Rectal smooth muscle tissue (tissue), 1 donor: ENCODE measurements around the gene ZNF473.

Experiments
- H3K27ac ChIP-seq: one replicate; pipeline ENCODE4 v1.7.0; 2013; ENCODE audit warnings: low read depth, low read length, inconsistent platforms
- H3K27me3 ChIP-seq: one replicate; pipeline ENCODE4 v1.7.0; 2013; ENCODE audit warnings: low read length; ENCODE audit not compliant: control insufficient read depth, insufficient read depth
- H3K36me3 ChIP-seq: one replicate; pipeline ENCODE4 v1.7.0; 2013; ENCODE audit warnings: low read length; ENCODE audit not compliant: control insufficient read depth, insufficient read depth
- H3K4me1 ChIP-seq: one replicate; pipeline ENCODE4 v1.7.0; 2013; ENCODE audit warnings: low read length; ENCODE audit not compliant: control insufficient read depth, insufficient read depth
- H3K4me3 ChIP-seq: one replicate; pipeline ENCODE4 v1.7.0; 2013; ENCODE audit warnings: low read length
- H3K9ac ChIP-seq: one replicate; pipeline ENCODE4 v1.7.0; 2013; ENCODE audit warnings: low read length

ZNF473 gene

GRCh38 chr19:49988433-49988832 is 37.4 kb upstream of the ZNF473 start:
- Histone ChIP-seq H3K4me3 (no peak overlapping the region), H3K27ac (no peak overlapping the region), H3K4me1 (no peaks in the 10 kb centered on the region), H3K36me3 (peaks cover 34% of the 10 kb centered on the region), H3K9ac (no peak overlapping the region), H3K27me3 (no peaks in the 10 kb centered on the region)

- Histone ChIP-seq H3K27me3 (no peaks in the 10 kb centered on the region), H3K27ac (no peak overlapping the region), H3K9ac (no peak overlapping the region), H3K4me1 (no peaks in the 10 kb centered on the region), H3K36me3 (peaks cover 49% of the 10 kb centered on the region), H3K4me3 (no peak overlapping the region)
Measured at GRCh38 chr19:49997709-49998108, 28.1 kb upstream of the ZNF473 start.

DNA sequence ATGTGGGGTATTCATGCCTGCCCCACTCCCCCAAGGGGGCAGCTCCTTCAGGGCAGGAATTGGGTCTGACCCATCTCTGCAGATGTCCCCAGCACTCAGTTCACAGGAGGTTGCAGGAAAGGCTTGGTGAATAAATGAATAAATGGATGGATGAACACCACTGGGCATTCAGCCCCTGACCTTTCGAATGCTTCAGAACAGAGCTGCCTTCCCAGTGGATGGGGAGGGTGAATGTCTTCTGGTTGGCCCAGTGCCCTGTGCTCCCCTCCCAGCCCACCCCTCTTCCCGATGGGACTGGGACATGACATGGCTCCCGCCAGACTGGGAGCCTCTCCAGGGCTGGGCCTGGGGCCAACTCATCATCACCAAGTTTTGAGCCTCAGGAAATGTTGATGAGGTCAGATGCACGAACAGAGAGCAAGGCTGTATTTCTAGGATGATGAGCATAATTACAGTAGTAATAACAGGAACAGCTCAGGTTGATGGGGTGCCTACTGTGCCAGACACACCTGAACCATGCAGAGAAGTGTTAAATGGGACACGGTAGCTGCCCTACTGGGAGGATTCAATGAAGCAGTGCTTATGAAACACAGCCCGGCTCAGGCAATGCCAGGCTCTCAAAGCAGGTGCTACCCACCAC is 26.3 kb upstream of the ZNF473 start:
- Histone ChIP-seq H3K27ac (no peak overlapping the region), H3K9ac (no peak overlapping the region), H3K27me3 (no peaks in the 10 kb centered on the region), H3K36me3 (peaks cover 49% of the 10 kb centered on the region), H3K4me3 (no peak overlapping the region), H3K4me1 (peaks cover 4% of the 10 kb centered on the region)

DNA sequence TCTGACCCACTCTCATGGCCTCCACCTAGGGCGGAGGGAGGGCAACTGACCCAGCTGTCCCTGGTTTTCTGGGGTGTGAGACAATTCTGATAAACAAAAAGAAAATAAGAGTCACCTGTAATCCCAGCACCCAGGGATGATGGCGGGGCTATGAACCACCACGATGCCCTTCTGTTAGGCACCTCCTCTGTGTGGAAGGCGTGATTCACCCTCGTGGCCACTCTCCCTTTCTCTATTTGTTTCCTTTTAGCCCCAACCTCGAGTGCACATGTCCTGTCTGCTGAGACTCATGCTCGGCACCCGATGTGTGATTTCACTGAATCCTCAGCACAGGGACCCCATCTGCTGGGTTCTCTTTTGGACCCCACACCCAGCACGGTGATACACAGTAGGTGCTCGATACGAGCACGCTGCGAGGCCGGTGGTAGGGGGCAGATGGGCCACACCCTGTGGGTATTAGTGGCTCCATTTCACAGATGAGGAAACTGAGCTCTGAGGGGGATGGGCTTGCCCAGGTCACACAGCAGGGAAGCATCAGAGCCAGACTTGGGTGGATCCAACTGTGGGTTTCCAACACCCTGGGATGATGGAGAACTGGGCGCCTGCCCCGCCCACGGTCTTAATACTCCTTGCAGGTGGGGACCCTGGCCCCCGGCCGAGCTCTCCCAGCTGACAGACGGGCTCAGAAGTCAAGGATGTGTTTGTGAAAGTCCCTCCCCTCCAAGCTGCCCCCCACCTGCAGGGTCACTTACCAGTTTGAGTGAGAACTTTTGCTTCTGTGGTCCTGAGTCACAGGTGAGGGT is 25.6 kb upstream of the ZNF473 start:
- no peak overlapping the region for H3K4me3 ChIP-seq
- H3K36me3 ChIP-seq = peaks cover 45% of the 10 kb centered on the region
- H3K27ac ChIP-seq = no peak overlapping the region
- H3K9ac ChIP-seq = no peak overlapping the region
- H3K27me3 ChIP-seq = no peaks in the 10 kb centered on the region
- H3K4me1 ChIP-seq = peaks cover 4% of the 10 kb centered on the region

GRCh38 chr19:50000841-50001557 is 24.8 kb upstream of the ZNF473 start:
- Histone ChIP-seq H3K36me3 (peaks cover 46% of the 10 kb centered on the region), H3K27me3 (no peaks in the 10 kb centered on the region), H3K4me1 (peaks cover 4% of the 10 kb centered on the region), H3K27ac (no peak overlapping the region), H3K9ac (no peak overlapping the region), H3K4me3 (no peak overlapping the region)

DNA sequence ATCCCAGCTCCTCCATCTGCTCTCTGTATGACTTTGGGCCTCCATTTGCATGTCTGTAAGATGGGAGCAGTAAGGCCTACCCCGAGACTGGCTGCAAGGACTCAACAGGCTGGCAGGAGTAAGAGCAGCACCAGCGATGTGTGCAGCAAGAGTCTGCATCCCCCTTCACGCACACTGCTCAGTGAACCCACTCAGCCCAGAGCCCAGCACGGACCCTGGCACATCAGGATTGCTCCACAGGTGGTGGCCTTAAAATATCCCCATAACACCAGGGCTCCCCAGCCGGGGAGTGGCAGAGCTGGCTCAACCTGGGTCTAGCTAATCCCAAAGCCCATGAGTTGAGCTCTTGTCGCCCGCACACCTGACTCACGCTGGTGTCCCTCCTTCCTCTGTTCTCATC is 24.0 kb upstream of the ZNF473 start:
- Histone ChIP-seq H3K4me3 (no peak overlapping the region), H3K36me3 (peaks cover 46% of the 10 kb centered on the region), H3K27me3 (no peaks in the 10 kb centered on the region), H3K4me1 (peaks cover 4% of the 10 kb centered on the region), H3K27ac (no peak overlapping the region), H3K9ac (no peak overlapping the region)

DNA sequence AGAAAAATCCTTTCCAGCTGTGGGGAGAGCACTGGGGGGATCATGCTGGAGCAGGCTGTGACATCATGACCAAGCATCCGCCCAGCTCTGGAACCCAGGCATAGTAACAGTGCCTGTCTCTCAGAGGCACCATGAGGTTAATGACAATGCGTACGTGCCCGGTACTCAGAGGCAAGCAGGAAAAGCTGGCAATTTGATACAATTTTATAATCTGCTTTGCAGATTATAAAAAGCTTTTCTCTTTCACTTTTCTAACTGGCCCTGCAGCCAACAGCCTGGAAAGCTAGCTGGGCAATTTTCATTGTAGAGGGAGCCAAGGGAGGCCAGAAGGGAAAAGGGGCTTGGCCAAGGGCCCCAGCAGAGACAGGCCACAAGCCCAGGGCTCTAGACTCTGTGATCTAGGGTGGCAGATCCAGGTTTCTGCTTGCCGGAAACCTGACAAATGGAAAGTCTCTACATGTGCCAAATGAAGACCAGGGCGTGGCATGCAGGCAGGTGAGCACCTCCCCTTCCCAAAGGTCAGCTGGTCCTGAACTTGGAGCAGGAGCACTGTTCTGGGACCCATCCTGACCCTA is 23.3 kb upstream of the ZNF473 start:
- no peak overlapping the region for H3K9ac ChIP-seq
- peaks cover 4% of the 10 kb centered on the region for H3K4me1 ChIP-seq
- H3K27ac ChIP-seq = no peak overlapping the region
- no peak overlapping the region for H3K4me3 ChIP-seq
- peaks cover 51% of the 10 kb centered on the region for H3K36me3 ChIP-seq
- H3K27me3 ChIP-seq = no peaks in the 10 kb centered on the region

DNA sequence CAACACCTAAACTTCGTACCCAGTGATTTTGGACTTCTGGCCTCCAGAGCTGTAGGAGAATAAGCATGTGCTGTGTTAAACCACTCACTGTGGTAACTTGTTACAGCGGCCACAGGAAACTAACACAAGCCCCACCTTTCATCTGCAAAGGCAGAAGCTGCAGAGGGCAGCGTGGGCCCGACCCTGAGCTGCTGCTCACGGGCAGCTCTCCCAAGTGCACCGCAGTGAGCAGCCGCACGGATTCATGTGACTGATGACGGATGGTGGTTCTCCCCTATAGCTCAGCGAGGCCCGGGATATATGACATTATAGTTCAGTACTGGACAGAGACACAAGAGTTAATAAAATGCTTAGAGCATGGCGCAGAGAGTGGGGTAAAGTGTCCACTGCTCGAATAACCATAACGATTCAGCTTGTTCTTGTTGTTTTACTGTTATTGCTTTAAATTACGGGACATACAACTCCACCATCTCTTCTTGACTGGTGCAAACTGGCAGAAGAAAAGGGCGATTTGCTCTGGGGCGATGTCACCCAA is 22.5 kb upstream of the ZNF473 start:
- no peak overlapping the region for H3K27ac ChIP-seq
- H3K36me3 ChIP-seq = peaks cover 51% of the 10 kb centered on the region
- H3K4me1 ChIP-seq = peaks cover 4% of the 10 kb centered on the region
- H3K27me3 ChIP-seq = no peaks in the 10 kb centered on the region
- no peak overlapping the region for H3K4me3 ChIP-seq
- no peak overlapping the region for H3K9ac ChIP-seq

- Histone ChIP-seq H3K9ac (no peak overlapping the region), H3K4me3 (no peak overlapping the region), H3K4me1 (peaks cover 4% of the 10 kb centered on the region), H3K27ac (peak overlapping the region; percentile 73), H3K27me3 (no peaks in the 10 kb centered on the region), H3K36me3 (peaks cover 51% of the 10 kb centered on the region)
Measured at GRCh38 chr19:50003810-50004419, 21.9 kb upstream of the ZNF473 start.

- Histone ChIP-seq H3K9ac (no peak overlapping the region), H3K27ac (no peak overlapping the region), H3K4me3 (no peak overlapping the region), H3K4me1 (peaks cover 4% of the 10 kb centered on the region), H3K27me3 (no peaks in the 10 kb centered on the region), H3K36me3 (peaks cover 46% of the 10 kb centered on the region)
Measured at GRCh38 chr19:50005428-50005827, 20.4 kb upstream of the ZNF473 start.

DNA sequence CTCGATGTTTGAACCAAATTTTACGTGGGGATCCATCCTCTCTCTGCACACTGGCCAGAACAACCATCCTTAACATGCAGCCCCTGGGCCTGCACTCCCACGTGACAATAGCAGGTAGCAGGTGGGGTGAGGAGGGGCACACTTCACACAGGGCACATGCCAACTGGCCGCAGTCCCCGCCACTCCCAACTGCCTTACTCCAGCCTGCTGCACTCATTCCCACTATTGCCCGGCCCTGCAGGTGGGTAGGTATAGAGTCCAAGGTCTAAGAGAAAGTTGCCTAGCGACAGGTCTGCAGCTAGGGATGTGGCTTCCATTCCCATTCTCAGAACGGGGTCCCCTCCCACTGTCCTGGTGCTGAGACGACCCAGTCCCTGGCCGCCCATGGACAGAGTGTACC is 18.6 kb upstream of the ZNF473 start:
- peaks cover 35% of the 10 kb centered on the region for H3K36me3 ChIP-seq

GRCh38 chr19:50007947-50008346 is 17.9 kb upstream of the ZNF473 start:
- Histone ChIP-seq H3K4me1 (peaks cover 4% of the 10 kb centered on the region), H3K27ac (no peak overlapping the region), H3K27me3 (no peaks in the 10 kb centered on the region), H3K36me3 (peaks cover 32% of the 10 kb centered on the region), H3K4me3 (no peak overlapping the region), H3K9ac (no peak overlapping the region)

More for the DNA sequence above, 18.6 kb upstream of the ZNF473 start:
- Histone ChIP-seq H3K27me3 (no peaks in the 10 kb centered on the region), H3K4me1 (peaks cover 4% of the 10 kb centered on the region), H3K27ac (no peak overlapping the region), H3K9ac (no peak overlapping the region), H3K4me3 (no peak overlapping the region)
